Measurements from ENCODE around the gene TTC31.

The TTC31 gene

GRCh38 chr2:74491648-74492544 lies 9.0 kb downstream of the TTC31 start:
- H3K4me3 ChIP-seq (ENCODE audit: low read depth, low read length) = no peak overlapping the region
- DNase-seq (ENCODE audit: low read depth) = no peak
- in situ Hi-C loops (cut with HindIII; ENCODE audit: low sequenced_read_pairs) = loop anchor here (5.0 kb wide), 1 partner anchor 85 kb away; no protein-coding TSS in a partner anchor
- TF ChIP-seq, protein P1, sequence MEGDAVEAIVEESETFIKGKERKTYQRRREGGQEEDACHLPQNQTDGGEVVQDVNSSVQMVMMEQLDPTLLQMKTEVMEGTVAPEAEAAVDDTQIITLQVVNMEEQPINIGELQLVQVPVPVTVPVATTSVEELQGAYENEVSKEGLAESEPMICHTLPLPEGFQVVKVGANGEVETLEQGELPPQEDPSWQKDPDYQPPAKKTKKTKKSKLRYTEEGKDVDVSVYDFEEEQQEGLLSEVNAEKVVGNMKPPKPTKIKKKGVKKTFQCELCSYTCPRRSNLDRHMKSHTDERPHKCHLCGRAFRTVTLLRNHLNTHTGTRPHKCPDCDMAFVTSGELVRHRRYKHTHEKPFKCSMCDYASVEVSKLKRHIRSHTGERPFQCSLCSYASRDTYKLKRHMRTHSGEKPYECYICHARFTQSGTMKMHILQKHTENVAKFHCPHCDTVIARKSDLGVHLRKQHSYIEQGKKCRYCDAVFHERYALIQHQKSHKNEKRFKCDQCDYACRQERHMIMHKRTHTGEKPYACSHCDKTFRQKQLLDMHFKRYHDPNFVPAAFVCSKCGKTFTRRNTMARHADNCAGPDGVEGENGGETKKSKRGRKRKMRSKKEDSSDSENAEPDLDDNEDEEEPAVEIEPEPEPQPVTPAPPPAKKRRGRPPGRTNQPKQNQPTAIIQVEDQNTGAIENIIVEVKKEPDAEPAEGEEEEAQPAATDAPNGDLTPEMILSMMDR (IDR thresholded peaks at IDR 0.05; ENCODE audit: low read depth, low read length, missing control alignments) = no peak

DNA sequence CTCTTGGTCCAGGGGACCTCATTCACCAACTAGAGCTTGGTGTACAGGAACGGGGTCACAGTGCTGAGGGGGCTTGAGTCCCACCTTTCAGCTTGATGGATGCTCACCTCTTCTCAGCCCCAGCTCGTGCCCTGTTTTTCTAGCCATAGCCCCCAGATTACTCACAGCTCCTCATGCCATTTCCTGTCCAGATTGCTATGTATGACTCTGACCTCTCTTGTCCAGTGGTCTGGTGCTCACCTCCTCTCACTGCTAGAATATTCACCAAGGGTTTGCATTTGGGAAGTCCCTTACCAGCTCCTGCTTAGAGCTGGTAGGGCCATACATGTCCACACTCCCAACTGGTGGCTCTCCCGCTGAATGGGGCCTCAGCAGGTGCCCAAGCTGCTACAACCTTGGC lies 10.7 kb downstream of the TTC31 start:
- TF ChIP-seq, protein P1 (IDR thresholded peaks at IDR 0.05; ENCODE audit: low read depth, low read length, missing control alignments) = no peak
- H3K4me3 ChIP-seq (ENCODE audit: low read depth, low read length) = no peak overlapping the region
- DNase-seq (ENCODE audit: low read depth) = no peak
- in situ Hi-C loops (cut with HindIII; ENCODE audit: low sequenced_read_pairs) = loop anchor here (5.0 kb wide), 1 partner anchor 84 kb away; no protein-coding TSS in a partner anchor

DNA sequence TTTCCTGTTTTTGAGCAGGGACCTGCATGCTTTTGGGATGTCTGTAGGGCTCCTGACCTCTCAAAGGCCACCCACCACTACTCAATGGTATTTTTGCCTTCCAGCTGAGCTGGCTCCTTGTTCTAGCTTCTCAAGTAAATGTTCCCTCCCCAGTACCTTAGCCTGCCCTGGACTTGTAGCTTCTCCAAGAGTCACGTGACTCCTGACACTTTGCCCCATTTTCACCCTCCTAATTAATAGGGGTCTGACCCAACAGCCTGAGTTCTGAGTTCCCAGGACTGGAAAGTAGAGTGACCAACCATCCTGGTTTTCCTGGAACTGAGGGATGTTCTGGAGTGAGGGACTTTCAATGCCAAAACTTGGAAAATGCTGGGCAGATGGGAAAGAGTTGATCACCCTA lies 12.6 kb downstream of the TTC31 start:
- TF ChIP-seq, protein P1 (IDR thresholded peaks at IDR 0.05; ENCODE audit: low read depth, low read length, missing control alignments) = no peak
- DNase-seq (ENCODE audit: low read depth) = no peak
- H3K4me3 ChIP-seq (ENCODE audit: low read depth, low read length) = no peak overlapping the region
- in situ Hi-C loops (cut with HindIII; ENCODE audit: low sequenced_read_pairs) = no loop called here

DNA sequence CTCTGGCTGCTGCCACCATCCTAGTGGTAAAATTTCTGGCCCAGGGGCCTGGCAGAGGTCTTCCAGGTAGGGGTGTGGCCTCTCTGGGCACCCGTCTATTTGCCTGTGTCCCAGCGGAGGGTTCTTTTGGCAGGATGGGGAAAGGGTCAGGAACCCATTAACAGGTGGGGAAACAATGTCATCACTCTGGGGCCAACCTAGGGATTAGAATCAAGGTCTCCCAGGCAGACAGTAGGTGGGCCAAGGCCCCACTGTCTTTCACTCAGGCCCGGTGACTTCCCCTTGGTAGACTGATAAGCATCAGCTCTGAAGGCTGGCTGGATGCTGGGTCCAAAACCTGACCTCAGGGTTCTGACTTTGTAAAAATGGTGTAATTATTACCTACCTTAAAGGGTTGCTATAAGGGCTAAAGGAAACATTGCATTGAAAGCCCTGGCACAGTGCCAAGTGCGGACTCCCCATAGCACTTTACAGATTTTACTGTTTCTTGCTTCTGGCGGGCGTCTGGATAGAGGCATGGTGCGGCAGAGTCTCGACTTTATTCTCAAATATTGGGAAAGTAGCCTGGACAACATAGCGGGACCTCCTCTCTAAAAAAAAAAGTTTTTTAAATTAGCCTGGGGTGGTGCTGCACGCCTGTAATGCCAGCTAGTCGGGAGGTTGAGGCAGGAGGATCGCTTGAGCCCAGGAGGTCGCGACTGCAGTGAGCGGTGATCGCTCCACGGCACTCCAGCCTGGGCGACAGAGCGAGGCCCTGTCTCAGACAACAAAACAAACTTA lies 14.3 kb downstream of the TTC31 start:
- TF ChIP-seq, protein P1 (IDR thresholded peaks at IDR 0.05; ENCODE audit: low read depth, low read length, missing control alignments) = no peak
- DNase-seq (ENCODE audit: low read depth) = no peak
- in situ Hi-C loops (cut with HindIII; ENCODE audit: low sequenced_read_pairs) = no loop called here
- H3K4me3 ChIP-seq (ENCODE audit: low read depth, low read length) = no peak overlapping the region

DNA sequence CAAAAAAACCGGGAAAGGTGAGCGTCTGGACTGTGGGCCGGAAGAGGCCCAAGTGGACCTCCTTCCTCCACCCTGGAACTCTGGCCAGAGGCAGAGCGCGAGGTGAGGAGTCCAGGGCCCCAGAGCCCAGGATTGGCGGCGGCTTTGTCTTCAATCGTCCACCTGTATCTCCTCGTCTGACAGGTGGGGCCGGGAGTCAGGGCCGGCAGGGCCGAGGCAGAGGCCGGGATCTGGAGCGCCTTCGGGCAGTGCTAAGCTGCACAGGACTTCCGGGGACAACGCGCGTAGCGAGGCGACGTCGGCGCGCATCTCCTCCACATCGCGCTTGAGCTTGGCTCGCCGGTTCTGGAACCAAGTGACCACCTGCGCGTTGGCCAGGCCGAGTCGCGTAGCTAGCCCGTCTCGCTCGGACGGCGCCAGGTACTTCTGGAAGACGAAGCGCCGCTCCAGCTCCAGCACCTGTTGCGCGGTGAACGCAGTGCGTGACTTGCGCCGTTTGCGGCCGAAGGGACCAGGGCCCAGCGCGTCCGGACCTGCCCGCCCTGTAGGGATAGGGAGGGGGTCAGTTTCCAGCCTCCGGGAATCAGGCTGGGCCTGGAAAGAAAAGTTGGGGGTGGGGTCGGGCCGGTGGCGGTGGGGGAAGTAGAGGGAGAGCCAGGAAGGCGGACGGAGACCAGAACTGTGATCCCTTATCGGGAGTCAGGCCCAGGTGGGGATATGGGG lies 15.1 kb downstream of the TTC31 start:
- TF ChIP-seq, protein P1 (IDR thresholded peaks at IDR 0.05; ENCODE audit: low read depth, low read length, missing control alignments) = no peak
- DNase-seq (ENCODE audit: low read depth) = no peak
- in situ Hi-C loops (cut with HindIII; ENCODE audit: low sequenced_read_pairs) = no loop called here
- H3K4me3 ChIP-seq (ENCODE audit: low read depth, low read length) = peak overlapping the region; percentile 19

Data from astrocyte of the cerebellum (primary cell).